Right lobe of liver (tissue), 4 donors: Measurements from ENCODE around the gene SYT1.

Experiments
- POLR2A ChIP-seq: fragments of 450-650 bp; IDR thresholded peaks from one replicate; pipeline ENCODE4 v1.6.1; 2017; ENCODE audit warnings: antibody characterized with exemption, mild to moderate bottlenecking
- TF ChIP-seq, protein P1 (sequence below), 4 donors: fragments of 200-600 bp in 3 of 4; fragments of 450-650 bp in 1 of 4; IDR thresholded peaks; one replicate each; pipeline versions ENCODE4 v1.5.1 to v1.8.0; 2016 to 2022; ENCODE audit warnings: antibody characterized with exemption in 4 of 4, mild to moderate bottlenecking in 2 of 4
- donor health status: DM: no; HTN: no; CAD: no.
- donor health status: DM: no; HTN: no; CAD: no.
- donor health status: DM: no; HTN: yes; CAD: no.

DNA sequence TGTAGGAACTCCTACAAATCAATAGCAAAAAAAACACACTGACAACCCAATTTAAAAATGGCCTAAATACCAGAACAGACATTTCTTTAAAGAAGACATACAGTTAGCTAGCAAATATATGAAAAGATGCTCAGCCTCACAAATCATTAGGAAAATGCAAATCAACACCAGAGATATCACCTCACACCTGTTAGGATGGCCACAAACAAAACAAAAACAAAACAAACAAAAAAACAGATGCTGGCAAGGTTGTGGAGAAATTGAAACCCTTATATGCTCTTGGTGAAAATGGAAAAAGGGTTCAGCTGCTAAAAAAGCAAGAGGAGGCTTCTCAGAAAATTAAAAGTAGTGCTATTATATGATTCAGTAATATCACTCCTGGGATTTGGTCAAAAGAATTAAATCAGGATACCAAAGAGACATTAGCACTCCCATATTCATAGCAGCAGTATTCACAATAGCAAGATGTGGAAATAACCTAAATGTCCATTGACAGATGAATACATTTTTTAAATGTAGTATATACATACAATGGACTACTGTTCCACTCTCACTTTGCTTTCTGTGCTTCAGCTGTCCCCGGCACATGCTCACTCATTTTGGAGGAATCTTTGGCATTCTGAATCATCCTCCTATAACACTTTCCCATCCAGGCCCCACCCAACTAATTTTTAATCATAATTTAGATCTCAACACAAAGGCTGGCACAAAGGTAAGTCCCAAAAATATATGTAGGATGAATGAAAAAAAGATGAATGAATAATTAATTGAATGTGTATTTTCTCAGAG, 99.1 kb downstream of the SYT1 start:
- TF ChIP-seq, protein P1, sequence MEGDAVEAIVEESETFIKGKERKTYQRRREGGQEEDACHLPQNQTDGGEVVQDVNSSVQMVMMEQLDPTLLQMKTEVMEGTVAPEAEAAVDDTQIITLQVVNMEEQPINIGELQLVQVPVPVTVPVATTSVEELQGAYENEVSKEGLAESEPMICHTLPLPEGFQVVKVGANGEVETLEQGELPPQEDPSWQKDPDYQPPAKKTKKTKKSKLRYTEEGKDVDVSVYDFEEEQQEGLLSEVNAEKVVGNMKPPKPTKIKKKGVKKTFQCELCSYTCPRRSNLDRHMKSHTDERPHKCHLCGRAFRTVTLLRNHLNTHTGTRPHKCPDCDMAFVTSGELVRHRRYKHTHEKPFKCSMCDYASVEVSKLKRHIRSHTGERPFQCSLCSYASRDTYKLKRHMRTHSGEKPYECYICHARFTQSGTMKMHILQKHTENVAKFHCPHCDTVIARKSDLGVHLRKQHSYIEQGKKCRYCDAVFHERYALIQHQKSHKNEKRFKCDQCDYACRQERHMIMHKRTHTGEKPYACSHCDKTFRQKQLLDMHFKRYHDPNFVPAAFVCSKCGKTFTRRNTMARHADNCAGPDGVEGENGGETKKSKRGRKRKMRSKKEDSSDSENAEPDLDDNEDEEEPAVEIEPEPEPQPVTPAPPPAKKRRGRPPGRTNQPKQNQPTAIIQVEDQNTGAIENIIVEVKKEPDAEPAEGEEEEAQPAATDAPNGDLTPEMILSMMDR (IDR thresholded peaks at IDR 0.05) = no peak
- no peak for TF ChIP-seq POLR2A
